Measurements from ENCODE around the gene AKAIN1.

The AKAIN1 gene

DNA sequence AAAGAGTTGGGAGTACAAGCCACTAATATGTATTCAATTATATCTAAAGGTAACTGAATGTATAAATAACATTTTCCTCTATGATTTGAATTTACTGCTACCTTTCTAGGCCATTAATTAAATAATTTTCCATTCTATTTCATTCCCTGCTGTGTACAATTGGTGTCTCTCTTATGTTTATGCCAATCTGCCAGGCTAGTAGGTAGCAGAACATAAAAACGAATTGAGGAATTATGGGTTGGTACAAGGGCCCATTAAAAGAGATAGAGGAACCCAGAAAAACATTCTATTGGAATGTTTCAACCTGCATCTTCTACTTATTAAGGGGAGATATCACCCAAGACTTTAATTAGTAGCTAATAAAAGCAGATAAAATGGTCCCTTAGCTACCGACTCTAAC, 32.2 kb downstream of the AKAIN1 start:
- no peak for TF ChIP-seq CTCF (conservative IDR thresholded peaks at IDR 0.05; ENCODE audit: low read length)
- H3K4me3 ChIP-seq (ENCODE audit: low read length), result no peak overlapping the region
- no peak for DNase-seq (ENCODE audit: low read depth)

GRCh38 chr18:5162111-5162510, 34.9 kb downstream of the AKAIN1 start:
- TF ChIP-seq CTCF (conservative IDR thresholded peaks at IDR 0.05; ENCODE audit: low read length), result no peak
- no peak for DNase-seq (ENCODE audit: low read depth)
- H3K4me3 ChIP-seq (ENCODE audit: low read length), result no peak overlapping the region

DNA sequence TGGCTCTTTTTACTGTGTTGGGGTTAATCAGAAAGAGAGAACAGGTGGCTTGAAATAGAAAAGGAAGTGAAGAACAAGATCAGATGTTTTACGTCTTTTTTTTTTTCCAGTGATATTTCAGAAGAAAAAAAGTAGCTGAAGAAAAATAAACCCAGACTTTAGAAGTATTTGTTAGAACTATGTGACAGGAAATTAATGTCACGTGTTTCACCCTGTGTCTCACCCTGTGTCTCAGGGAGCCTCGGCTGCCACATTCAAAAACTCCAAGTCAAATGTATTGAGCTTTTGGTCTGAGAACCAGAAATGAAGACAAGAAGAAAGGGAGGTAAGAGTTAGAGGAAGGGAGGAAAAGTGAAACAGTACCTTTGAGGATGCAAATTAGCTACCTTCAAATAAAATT, 38.0 kb downstream of the AKAIN1 start:
- TF ChIP-seq CTCF (conservative IDR thresholded peaks at IDR 0.05; ENCODE audit: low read length), result no peak
- DNase-seq (ENCODE audit: low read depth), result no peak
- H3K4me3 ChIP-seq (ENCODE audit: low read length), result no peak overlapping the region

GRCh38 chr18:5158587-5158986, 38.5 kb downstream of the AKAIN1 start:
- TF ChIP-seq CTCF (conservative IDR thresholded peaks at IDR 0.05; ENCODE audit: low read length), result no peak
- no peak for DNase-seq (ENCODE audit: low read depth)
- H3K4me3 ChIP-seq (ENCODE audit: low read length), result no peak overlapping the region

DNA sequence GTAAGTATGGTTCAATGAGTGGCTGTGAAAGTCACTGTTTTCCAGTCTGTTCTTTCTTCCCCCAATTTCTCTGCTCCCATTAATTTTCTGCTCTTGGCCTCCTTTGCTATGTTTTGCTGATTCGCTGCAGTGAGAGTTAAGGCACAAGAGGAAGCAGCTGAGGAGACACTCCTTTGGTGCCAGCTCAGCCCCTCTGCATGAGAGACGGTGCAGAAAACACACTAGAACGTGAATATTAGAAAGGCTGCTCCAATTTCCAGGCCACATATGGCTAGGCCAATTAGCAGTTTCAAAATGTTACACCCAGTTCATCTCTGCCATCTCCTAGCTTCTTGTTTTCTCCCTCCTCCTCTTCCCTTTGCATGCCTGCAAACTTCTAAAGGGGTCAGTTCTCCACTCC, 38.9 kb downstream of the AKAIN1 start:
- TF ChIP-seq CTCF (conservative IDR thresholded peaks at IDR 0.05; ENCODE audit: low read length), result no peak
- H3K4me3 ChIP-seq (ENCODE audit: low read length), result no peak overlapping the region
- no peak for DNase-seq (ENCODE audit: low read depth)

GRCh38 chr18:5155907-5156287, 41.2 kb downstream of the AKAIN1 start:
- no peak overlapping the region for H3K4me3 ChIP-seq (ENCODE audit: low read length)
- no peak for DNase-seq (ENCODE audit: low read depth)
- no peak for TF ChIP-seq CTCF (conservative IDR thresholded peaks at IDR 0.05; ENCODE audit: low read length)

- DNase-seq (ENCODE audit: low read depth), result no peak
- H3K4me3 ChIP-seq (ENCODE audit: low read length), result no peak overlapping the region
- TF ChIP-seq CTCF (conservative IDR thresholded peaks at IDR 0.05; ENCODE audit: low read length), result no peak
These were observed 41.7 kb downstream of the AKAIN1 start for GRCh38 chr18:5155218-5155906.
